Spleen (tissue), 7 donors: ENCODE measurements around the gene PEX11B.

Experiments
- POLR2A ChIP-seq, 3 donors: fragments of 450-650 bp; IDR thresholded peaks; one replicate each; pipeline ENCODE4 v1.5.1; 2017; ENCODE audit warnings: antibody characterized with exemption in 3 of 3, mild to moderate bottlenecking in 1 of 3
- TF ChIP-seq, protein P1 (sequence below), 11 experiments: fragments of 200-600 bp in 7 of 11; fragments of 450-650 bp in 4 of 11; sonication (generic) in 4 of 11; IDR thresholded peaks in 8 of 11; conservative IDR thresholded peaks in 3 of 11; 1 replicate in 7 of 11; 2 replicates in 4 of 11; pipeline versions ENCODE4 v1.4.0 to v1.8.0; 2016 to 2021; ENCODE audit warnings: antibody characterized with exemption in 11 of 11, inconsistent platforms in 4 of 11, mild to moderate bottlenecking in 1 of 11
- donor health status: DM: no; HTN: no; CAD: no; lungs with moderate emphysema.
- donor health status: DM: no; HTN: no; CAD: no.
- donor health status: DM: no; HTN: no; CAD: no.

DNA sequence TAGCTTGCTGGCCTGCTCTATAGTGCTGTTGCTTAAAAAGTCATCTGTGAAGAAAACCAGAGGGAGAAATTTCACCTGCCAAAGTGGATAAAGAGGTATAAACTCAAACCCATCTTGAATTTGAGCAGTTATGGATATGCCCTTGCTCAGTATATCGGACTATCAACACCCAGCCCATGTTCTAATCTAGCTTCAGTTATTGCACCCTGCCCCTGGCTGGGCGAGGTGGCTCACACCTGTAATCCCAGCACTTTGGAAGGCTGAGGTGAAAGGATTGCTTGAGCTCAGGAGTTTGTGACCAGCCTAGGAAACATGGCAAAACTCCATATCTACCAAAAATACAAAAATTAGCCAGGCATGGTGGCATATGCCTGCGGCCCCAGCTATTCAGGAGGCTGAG, 26.0 kb upstream of the PEX11B start:
- TF ChIP-seq, protein P1, sequence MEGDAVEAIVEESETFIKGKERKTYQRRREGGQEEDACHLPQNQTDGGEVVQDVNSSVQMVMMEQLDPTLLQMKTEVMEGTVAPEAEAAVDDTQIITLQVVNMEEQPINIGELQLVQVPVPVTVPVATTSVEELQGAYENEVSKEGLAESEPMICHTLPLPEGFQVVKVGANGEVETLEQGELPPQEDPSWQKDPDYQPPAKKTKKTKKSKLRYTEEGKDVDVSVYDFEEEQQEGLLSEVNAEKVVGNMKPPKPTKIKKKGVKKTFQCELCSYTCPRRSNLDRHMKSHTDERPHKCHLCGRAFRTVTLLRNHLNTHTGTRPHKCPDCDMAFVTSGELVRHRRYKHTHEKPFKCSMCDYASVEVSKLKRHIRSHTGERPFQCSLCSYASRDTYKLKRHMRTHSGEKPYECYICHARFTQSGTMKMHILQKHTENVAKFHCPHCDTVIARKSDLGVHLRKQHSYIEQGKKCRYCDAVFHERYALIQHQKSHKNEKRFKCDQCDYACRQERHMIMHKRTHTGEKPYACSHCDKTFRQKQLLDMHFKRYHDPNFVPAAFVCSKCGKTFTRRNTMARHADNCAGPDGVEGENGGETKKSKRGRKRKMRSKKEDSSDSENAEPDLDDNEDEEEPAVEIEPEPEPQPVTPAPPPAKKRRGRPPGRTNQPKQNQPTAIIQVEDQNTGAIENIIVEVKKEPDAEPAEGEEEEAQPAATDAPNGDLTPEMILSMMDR (IDR thresholded peaks at IDR 0.05 in 8 of 11, conservative IDR thresholded peaks at IDR 0.05 in 3 of 11): no peak
- no peak for TF ChIP-seq POLR2A (IDR thresholded peaks at IDR 0.05)
